ENCODE measurements around the gene FNDC3B. TPM values are rescaled to one million over a fixed set of nuclear protein-coding genes. Genes with fewer than 3 reads are reported as not detected.

Gene FNDC3B
- total and polyA plus RNA-seq, 2 donors (not counting 3 experiments of a cell fraction or from before 2014, with no cell fraction given), result 91.6 to 295 TPM

- Histone ChIP-seq H3K27me3 (ENCODE audit: control insufficient read depth in 2 of 2, insufficient read depth in 2 of 2, low read length in 2 of 2) (no peaks in the 10 kb centered on the region), H3K9me3 (replicated peaks; ENCODE audit: control insufficient read depth, insufficient read depth, low read length) (no peaks in the 10 kb centered on the region), H3K4me2 (ENCODE audit: insufficient read depth, low read length) (no peak overlapping the region), H4K20me1 (replicated peaks; ENCODE audit: control insufficient read depth, extremely low read depth, insufficient read depth, low read length) (peaks cover 32% of the 10 kb centered on the region), H3K36me3 (ENCODE audit: control insufficient read depth in 2 of 2, extremely low read depth in 1 of 2, insufficient read depth in 2 of 2, low read length in 2 of 2) (peaks cover 5 to 7% of the 10 kb centered on the region in 2 experiments), H3K4me1 (ENCODE audit: control insufficient read depth, extremely low read depth, insufficient read depth, low read length) (peaks cover 21% of the 10 kb centered on the region), H2AFZ (ENCODE audit: low read depth, low read length) (no peak overlapping the region), H3K4me3 (replicated peaks in 1 of 3; ENCODE audit: insufficient read depth in 1 of 3, low read depth in 1 of 3, low read length in 3 of 3) (no peak overlapping the region), H3K9me1 (replicated peaks; ENCODE audit: control insufficient read depth, extremely low read depth, insufficient read depth, low read length) (peaks cover 2% of the 10 kb centered on the region), H3K79me2 (ENCODE audit: control insufficient read depth, insufficient read depth, low read length) (peaks cover 99% of the 10 kb centered on the region), H3K27ac (ENCODE audit: insufficient read depth, low read depth, low read length) (no peak overlapping the region), H3K9ac (replicated peaks; ENCODE audit: extremely low read depth, insufficient read depth, low read length) (no peak overlapping the region)
- no peak for TF ChIP-seq CTCF (IDR thresholded peaks at IDR 0.05; ENCODE audit: extremely low read depth in 1 of 2, insufficient read depth in 1 of 2, low read depth in 1 of 2, low read length in 2 of 2)
- no peak for TF ChIP-seq POLR2A (IDR thresholded peaks at IDR 0.05; ENCODE audit: low read depth, low read length)
- no peak for TF ChIP-seq JUN (IDR thresholded peaks at IDR 0.05; ENCODE audit: borderline replicate concordance, insufficient read depth, insufficient read length, low read depth)
- no peak for TF ChIP-seq MAX (IDR thresholded peaks at IDR 0.05; ENCODE audit: insufficient read depth, insufficient read length)
- TF ChIP-seq EZH2 (IDR thresholded peaks at IDR 0.05; ENCODE audit: borderline replicate concordance, low read depth, low read length, severe bottlenecking), result no peak
- intact Hi-C loops (cut with micrococcal nuclease), result no loop called here
- FAIRE-seq (no peak), DNase-seq (ENCODE audit: low read depth, low spot score) (no peak)
- CTCF ChIA-PET, result interaction anchor here (1.1 kb wide), 1 partner anchor 16 kb away, joined by 3 read pairs; no protein-coding TSS in a partner anchor
- dilution Hi-C loops (cut with MboI; ENCODE audit: extremely low pct_ligation_motif_present, low sequenced_read_pairs), result no loop called here
- POLR2A ChIA-PET, result no interaction called here
- no TSS peak for BruUV-seq (replicated peaks)
Measured at GRCh38 chr3:172072543-172072942, 33.2 kb downstream of the FNDC3B start.
